K562 (cell line): ENCODE measurements around the gene LUZP1. TPM values are rescaled to one million over a fixed set of nuclear protein-coding genes. Genes with fewer than 3 reads are reported as not detected.

Source experiments
- ATAC-seq: fragments of 200-7000 bp; cut with Tn5 transposase; 3 replicates; pipeline ENCODE4 v1.9.1; 2020; ENCODE audit warnings: moderate library complexity
- BruUV-seq: library from RNA; stranded (reverse); fragments of 400-500 nt; replicated peaks from 2 replicates; lab custom pipeline; 2021; lab: Mats Ljungman, UMichigan
- CTCF ChIA-PET: fragments of 300-600 bp; formaldehyde crosslinking; extraction: SDS; loops from one replicate; lab custom pipeline; 2021; ENCODE audit warnings: low intra/inter-chr PET ratio; lab: Yijun Ruan, JAX
- POLR2A ChIA-PET: fragments of 300-600, 350-650 bp; sonication (Branson Sonifier 250); formaldehyde crosslinking; extraction: SDS; loops from one replicate; lab custom pipeline; 2021; ENCODE audit warnings: antibody characterized with exemption, inconsistent platforms; lab: Yijun Ruan, JAX
- DNase-seq, 4 experiments: peaks; one replicate each; pipeline versions ENCODE4 v3.0.0 to v3.0.0-alpha.2; 2011 to 2018; ENCODE audit warnings: low spot score in 3 of 4, mixed read lengths in 3 of 4; ENCODE audit errors: extremely low read depth in 1 of 4
- FAIRE-seq: peaks from 2 replicates; lab custom pipeline; 2011; peaks lifted over from hg19 to GRCh38; lab: Jason Lieb, UNC
- H2AFZ ChIP-seq: 2 replicates; pipeline ENCODE4 v1.6.0; 2011; ENCODE audit warnings: low read depth, low read length, control low read depth, inconsistent platforms
- H3K27ac ChIP-seq: fragments of 200-600 bp; 3 replicates; pipeline ENCODE4 v1.8.0; 2011; ENCODE audit warnings: low read depth, mild to moderate bottlenecking, control low read depth, inconsistent platforms, low read length, moderate library complexity, mixed read lengths; ENCODE audit errors: extremely low read depth
- H3K27me3 ChIP-seq, 2 experiments: fragments of 300-600 bp in 1 of 2; 2 replicates in 1 of 2; 3 replicates in 1 of 2; pipeline versions ENCODE4 v1.6.0 to v1.8.0; 2011; ENCODE audit warnings: inconsistent platforms in 2 of 2, low read length in 2 of 2, mild to moderate bottlenecking in 1 of 2, mixed read lengths in 1 of 2, moderate library complexity in 1 of 2; ENCODE audit not compliant: control insufficient read depth in 2 of 2, insufficient read depth in 2 of 2
- H3K36me3 ChIP-seq: fragments of 300-600 bp; 3 replicates; pipeline ENCODE4 v1.8.0; 2011; ENCODE audit warnings: mild to moderate bottlenecking, low read length, inconsistent platforms; ENCODE audit not compliant: control insufficient read depth, insufficient read depth
- H3K4me1 ChIP-seq, 2 experiments: fragments of 200-600 bp in 1 of 2; replicated peaks in 1 of 2; 2 replicates in 1 of 2; 3 replicates in 1 of 2; pipeline versions ENCODE4 v1.5.1 to v1.8.0; 2011; ENCODE audit warnings: inconsistent platforms in 2 of 2, low read length in 2 of 2, mild to moderate bottlenecking in 1 of 2, mixed read lengths in 1 of 2, moderate library complexity in 1 of 2; ENCODE audit not compliant: control insufficient read depth in 2 of 2, insufficient read depth in 2 of 2
- H3K4me2 ChIP-seq: 2 replicates; pipeline ENCODE4 v1.6.1; 2011; ENCODE audit warnings: low read length, control low read depth, inconsistent platforms, mixed read lengths; ENCODE audit not compliant: insufficient read depth
- H3K4me3 ChIP-seq: fragments of 200-600 bp; sonication (generic), shearing (Covaris generic); 2 replicates; pipeline ENCODE4 v1.5.1; 2016; ENCODE audit warnings: control low read depth, inconsistent platforms
- H3K79me2 ChIP-seq: fragments of 200-600 bp; 3 replicates; pipeline ENCODE4 v1.8.0; 2011; ENCODE audit warnings: low read length, inconsistent platforms; ENCODE audit not compliant: control insufficient read depth, insufficient read depth
- H3K9ac ChIP-seq, 2 experiments: 2 replicates each; pipeline versions ENCODE4 v1.6.0 to v1.6.1; 2011; ENCODE audit warnings: low read depth in 2 of 2, low read length in 2 of 2, control low read depth in 1 of 2, inconsistent platforms in 1 of 2, mild to moderate bottlenecking in 1 of 2, mixed read lengths in 1 of 2; ENCODE audit not compliant: insufficient read depth in 1 of 2
- H3K9me1 ChIP-seq: one replicate; pipeline ENCODE4 v1.6.0; 2011; ENCODE audit warnings: inconsistent platforms, mild to moderate bottlenecking, low read length, moderate library complexity; ENCODE audit not compliant: control insufficient read depth, insufficient read depth
- H3K9me3 ChIP-seq: replicated peaks from 2 replicates; pipeline ENCODE4 v1.5.1; 2011; ENCODE audit warnings: low read depth, low read length, inconsistent platforms; ENCODE audit not compliant: control insufficient read depth, insufficient read depth
- H4K20me1 ChIP-seq: replicated peaks from 2 replicates; pipeline ENCODE4 v1.6.1; 2011; ENCODE audit warnings: low read length, inconsistent platforms, mixed read lengths; ENCODE audit not compliant: control insufficient read depth, insufficient read depth
- ARID3A ChIP-seq: IDR thresholded peaks from 2 replicates; pipeline ENCODE4 v1.6.1; 2012; ENCODE audit warnings: low read depth, low read length, improper control_type of control experiment, borderline replicate concordance
- DPF2 ChIP-seq: fragments of 450-650 bp; IDR thresholded peaks from 2 replicates; pipeline ENCODE4 v1.6.1; 2016
- HNRNPLL ChIP-seq: fragments of 200-400 bp; formaldehyde crosslinking; IDR thresholded peaks from 2 replicates; pipeline ENCODE4 v1.6.1; 2017; ENCODE audit warnings: low read length, low read depth, mild to moderate bottlenecking; ENCODE audit not compliant: poor library complexity, severe bottlenecking
- MAFG ChIP-seq: fragments of 450-650 bp; conservative IDR thresholded peaks from 2 replicates; pipeline ENCODE4 v1.6.1; 2016; ENCODE audit warnings: missing genetic modification characterization, missing compliant biosample characterization
- NFE2 ChIP-seq: IDR thresholded peaks from 2 replicates; pipeline ENCODE4 v1.6.1; 2014; ENCODE audit warnings: antibody characterized with exemption, low read depth
- PHF20 ChIP-seq: fragments of 450-650 bp; IDR thresholded peaks from 2 replicates; pipeline ENCODE4 v1.6.1; 2018; ENCODE audit not compliant: partially characterized antibody
- TCF3 ChIP-seq: sonication (generic); formaldehyde crosslinking; IDR thresholded peaks from 2 replicates; pipeline ENCODE4 v1.4.0; 2020; ENCODE audit warnings: mild to moderate bottlenecking, missing genetic modification reagents
- ZEB2 ChIP-seq: fragments of 450-650 bp; IDR thresholded peaks from 2 replicates; pipeline ENCODE4 v1.6.1; 2016
- WGBS: fragments of 100-300 bp; shearing (Covaris generic); methylation state at CpG from one replicate; pipeline ENCODE4 v1.1.6; 2016; ENCODE audit warnings: low coverage, mixed read lengths; ENCODE audit not compliant: insufficient coverage; ENCODE audit errors: missing lambda C conversion rate; 5-methylcytosine and 5-hydroxymethylcytosine counted together
- in situ Hi-C: fragments of 300-500 bp; cut with MboI; formaldehyde crosslinking; loops from 4 replicates; pipeline ENCODE4 v1.15.0; 2018; ENCODE audit warnings: inconsistent platforms, mixed read lengths
- intact Hi-C: fragments of 100-400 bp; cut with micrococcal nuclease; formaldehyde crosslinking; loops from 2 replicates; pipeline ENCODE4 v1.14.2; 2022
- polyA plus RNA-seq, 8 experiments: library from polyadenylated mRNA; depleted of rRNA in 4 of 8; stranded (reverse) in 5 of 8; unstranded in 3 of 8; fragments of >200 nt; fragmentation: Nextera tagmentation in 2 of 8; fragmentation: Illumina TruSeq in 1 of 8; extraction: Ambion mirVana in 2 of 8; extraction: Trizol in 1 of 8; gene quantifications; 2 replicates each; pipeline versions ENCODE4 v1.2.1 to v1.2.3, GENCODE V29; 2011 to 2014; ENCODE audit warnings: inconsistent platforms in 1 of 8, missing spikeins in 1 of 8
- total RNA-seq, 7 experiments: library from RNA; depleted of rRNA in 6 of 7; stranded (reverse); fragments of >200 nt in 6 of 7; fragmentation: Illumina TruSeq in 2 of 7; extraction: Trizol in 2 of 7; gene quantifications; 2 replicates each; pipeline versions ENCODE4 v1.2.1 to v1.2.3, GENCODE V29; 2011 to 2021; ENCODE audit warnings: low replicate concordance in 1 of 7
- TF ChIP-seq, protein P1 (sequence below), 3 experiments: fragments of 200-800 bp in 1 of 3; fragments of 250-450 bp in 1 of 3; fragments of 450-650 bp in 1 of 3; sonication (Bioruptor Pico) in 1 of 3; sonication (Bioruptor generic) in 1 of 3; formaldehyde crosslinking in 1 of 3; IDR thresholded peaks; 2 replicates each; pipeline versions ENCODE4 v1.6.1 to v1.8.0; 2016 to 2022; ENCODE audit warnings: mild to moderate bottlenecking in 2 of 3, missing genetic modification characterization in 2 of 3, missing compliant biosample characterization in 1 of 3, moderate library complexity in 1 of 3

LUZP1 gene
- total and polyA plus RNA-seq, 9 of the 15 experiments (the other 6 are each of a cell fraction or from before 2014, with no cell fraction given), result 6.5 to 19.1 (median 12.4) TPM

- TF ChIP-seq, protein P1, sequence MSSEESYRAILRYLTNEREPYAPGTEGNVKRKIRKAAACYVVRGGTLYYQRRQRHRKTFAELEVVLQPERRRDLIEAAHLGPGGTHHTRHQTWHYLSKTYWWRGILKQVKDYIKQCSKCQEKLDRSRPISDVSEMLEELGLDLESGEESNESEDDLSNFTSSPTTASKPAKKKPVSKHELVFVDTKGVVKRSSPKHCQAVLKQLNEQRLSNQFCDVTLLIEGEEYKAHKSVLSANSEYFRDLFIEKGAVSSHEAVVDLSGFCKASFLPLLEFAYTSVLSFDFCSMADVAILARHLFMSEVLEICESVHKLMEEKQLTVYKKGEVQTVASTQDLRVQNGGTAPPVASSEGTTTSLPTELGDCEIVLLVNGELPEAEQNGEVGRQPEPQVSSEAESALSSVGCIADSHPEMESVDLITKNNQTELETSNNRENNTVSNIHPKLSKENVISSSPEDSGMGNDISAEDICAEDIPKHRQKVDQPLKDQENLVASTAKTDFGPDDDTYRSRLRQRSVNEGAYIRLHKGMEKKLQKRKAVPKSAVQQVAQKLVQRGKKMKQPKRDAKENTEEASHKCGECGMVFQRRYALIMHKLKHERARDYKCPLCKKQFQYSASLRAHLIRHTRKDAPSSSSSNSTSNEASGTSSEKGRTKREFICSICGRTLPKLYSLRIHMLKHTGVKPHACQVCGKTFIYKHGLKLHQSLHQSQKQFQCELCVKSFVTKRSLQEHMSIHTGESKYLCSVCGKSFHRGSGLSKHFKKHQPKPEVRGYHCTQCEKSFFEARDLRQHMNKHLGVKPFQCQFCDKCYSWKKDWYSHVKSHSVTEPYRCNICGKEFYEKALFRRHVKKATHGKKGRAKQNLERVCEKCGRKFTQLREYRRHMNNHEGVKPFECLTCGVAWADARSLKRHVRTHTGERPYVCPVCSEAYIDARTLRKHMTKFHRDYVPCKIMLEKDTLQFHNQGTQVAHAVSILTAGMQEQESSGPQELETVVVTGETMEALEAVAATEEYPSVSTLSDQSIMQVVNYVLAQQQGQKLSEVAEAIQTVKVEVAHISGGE (CRISPR knock-in tag; IDR thresholded peaks at IDR 0.05), result no peak
- TF ChIP-seq PHF20, result no peak
- no peak for TF ChIP-seq TCF3 (CRISPR knock-in tag)
Observed at GRCh38 chr1:23193391-23194118, 24.9 kb upstream of the LUZP1 start (continued).

DNA sequence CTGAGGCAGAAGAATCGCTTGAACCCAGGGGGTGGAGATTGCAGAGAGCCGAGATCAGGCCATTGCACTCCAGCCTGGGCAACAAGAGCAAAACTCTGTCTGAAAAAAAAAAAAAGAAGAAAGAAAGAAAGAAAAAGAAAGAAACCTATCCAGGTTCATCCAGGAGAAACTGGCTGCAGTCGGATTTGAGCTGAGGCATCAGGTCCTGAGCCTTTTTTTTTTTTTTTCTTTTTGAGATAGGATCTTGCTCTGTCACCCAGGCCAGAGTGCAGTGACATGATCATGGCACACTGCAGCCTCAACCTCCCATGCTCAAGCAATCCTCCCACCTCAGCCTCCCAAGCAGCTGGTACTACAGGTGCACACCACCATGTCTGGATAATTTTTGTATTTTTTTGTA is 22.5 kb upstream of the LUZP1 start:
- Histone ChIP-seq H3K9ac (no peak overlapping the region), H3K9me3 (no peaks in the 10 kb centered on the region), H4K20me1 (peaks cover 4% of the 10 kb centered on the region; the same call in 1 of the 2 replicates), H3K27ac (no peak overlapping the region), H3K27me3 (peaks cover 34 to 43% of the 10 kb centered on the region in 2 experiments), H3K4me1 (peaks cover 0 to 4% of the 10 kb centered on the region in 2 experiments; a peak in 2 of 5 replicates), H3K79me2 (no peaks in the 10 kb centered on the region), H3K9me1 (no peaks in the 10 kb centered on the region), H3K4me3 (no peak overlapping the region), H3K36me3 (no peaks in the 10 kb centered on the region), H3K4me2 (no peak overlapping the region), H2AFZ (no peak overlapping the region)
- 10% methylated on average over 3 of the region's 3 CpGs for WGBS
- ATAC-seq, result no peak
- ChIA-PET POLR2A (interaction anchor here (0.6 to 1.8 kb wide), 3 partner anchors 10 to 37 kb away, joined by 4 to 5 read pairs (median 4); no protein-coding TSS in a partner anchor), CTCF (interaction anchor here (0.6 kb wide), 1 partner anchor 712 kb away, joined by 4 read pairs; no protein-coding TSS in a partner anchor)
- intact Hi-C loops (no loop called here), in situ Hi-C loops (no loop called here)
- no TSS peak for BruUV-seq
- no peak for FAIRE-seq
- no peak for DNase-seq
- TF ChIP-seq ARID3A, result no peak
- no peak for TF ChIP-seq HNRNPLL
- TF ChIP-seq DPF2, result 0 out of 2 replicates have a peak, but pooled peaks have one; percentile 20
- no peak for TF ChIP-seq ZEB2
- peak; percentile 32; the same call in 1 of the 2 replicates for TF ChIP-seq MAFG (tag)
- TF ChIP-seq NFE2, result peak; percentile 30; the same call in 1 of the 2 replicates
